Stimulated activated CD8-positive, alpha-beta memory T cell treated with anti-CD3 and anti-CD28 coated beads, Interleukin-2, amount 100 ng/mL, for 1 hour (primary cell): ENCODE results near the gene ZNF770.
A peak's percentile ranks its signal among the peaks of the same experiment; 100 is the strongest.
"Not testable (repeated sequence)": the region's sequence is repeated elsewhere in the genome, so short reads cannot be mapped to it uniquely, and the experiment has no call there.

Experiments used
- DNase-seq, 2 donors: peaks; one replicate each; pipeline ENCODE4 v3.0.0-alpha.2; 2020; ENCODE audit warnings: low read depth in 2 of 2

The ZNF770 gene

DNA sequence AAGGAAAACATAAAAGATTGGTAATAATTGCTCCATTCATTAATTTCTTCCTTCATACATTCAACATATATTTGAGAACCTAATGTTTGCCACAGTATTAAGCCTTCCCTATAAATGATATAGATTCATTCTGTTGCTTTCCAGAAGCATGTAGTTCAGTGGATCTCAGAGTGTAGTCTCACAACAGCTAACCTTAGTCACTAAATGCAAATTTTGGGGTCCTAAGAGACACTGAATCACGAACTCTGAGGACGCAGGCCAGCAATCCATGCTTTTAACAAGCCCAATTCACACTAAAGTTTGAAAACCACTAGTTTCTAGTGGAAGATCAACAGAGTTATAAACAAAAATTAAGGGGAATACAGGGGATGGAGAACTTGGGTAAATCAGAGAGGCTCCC is 11.3 kb downstream of the ZNF770 start:
- no peak for DNase-seq

DNA sequence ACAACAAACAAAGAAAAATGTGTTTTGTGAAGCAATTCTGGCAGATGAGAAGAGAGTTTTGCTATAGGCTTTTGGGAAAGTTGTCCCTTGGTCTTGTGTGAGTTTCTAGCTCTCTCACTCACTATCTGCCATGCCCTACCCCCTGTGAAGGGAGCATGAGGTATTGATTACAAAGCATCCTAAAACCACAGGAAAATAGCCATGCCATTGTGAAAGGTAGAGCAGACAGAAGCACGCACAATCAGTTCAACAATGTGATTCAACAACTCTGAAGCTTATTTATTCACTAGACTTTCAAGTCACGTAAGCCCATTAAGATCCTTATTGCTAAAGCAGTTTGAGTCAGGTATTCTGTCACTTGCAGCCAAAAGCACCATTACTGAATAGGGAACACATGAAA is 12.0 kb downstream of the ZNF770 start:
- no peak for DNase-seq

DNA sequence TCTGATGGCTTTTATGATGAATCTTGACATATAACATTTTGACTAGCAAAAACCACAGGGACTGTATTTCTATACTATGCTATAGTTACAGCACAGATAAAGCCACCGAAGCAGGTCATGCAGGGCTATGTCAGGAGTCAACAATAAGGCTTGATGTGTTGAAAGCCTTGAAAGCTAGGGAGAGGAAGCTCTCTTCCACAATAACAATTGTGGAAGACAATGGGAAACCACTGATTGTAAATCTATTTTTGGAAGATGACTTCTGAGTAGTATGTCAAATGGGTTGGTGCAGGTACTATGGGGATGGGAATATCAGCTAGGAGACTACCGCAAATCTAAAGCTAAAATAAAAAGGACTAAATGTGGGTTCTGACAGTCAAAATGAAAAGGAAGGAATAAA is 14.6 kb downstream of the ZNF770 start:
- DNase-seq = no peak

DNA sequence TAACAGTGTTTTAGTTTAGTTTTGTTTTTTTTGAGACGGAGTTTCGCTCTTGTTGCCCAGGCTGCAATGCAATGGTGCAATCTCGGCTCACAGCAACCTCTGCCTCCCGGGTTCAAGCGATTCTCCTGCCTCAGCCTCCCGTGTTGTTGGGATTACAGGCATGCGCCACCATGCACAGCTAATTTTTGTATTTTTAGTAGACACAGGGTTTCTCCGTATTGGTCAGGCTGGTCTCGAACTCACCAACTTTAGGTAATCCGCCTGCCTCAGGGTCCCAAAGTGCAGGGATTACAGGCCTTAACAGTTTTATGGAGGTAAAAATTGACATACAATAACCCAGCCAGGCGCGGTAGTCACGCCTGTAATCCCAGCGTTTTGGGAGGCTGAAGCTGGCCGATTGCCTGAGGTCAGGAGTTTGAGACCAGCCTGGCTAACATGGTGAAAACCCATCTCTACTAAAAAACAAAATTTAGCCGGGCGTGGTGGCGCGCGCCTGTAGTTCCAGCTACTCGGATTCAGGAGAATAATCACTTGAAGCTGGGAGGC is 17.9 kb downstream of the ZNF770 start:
- not testable (repeated sequence) for DNase-seq

DNA sequence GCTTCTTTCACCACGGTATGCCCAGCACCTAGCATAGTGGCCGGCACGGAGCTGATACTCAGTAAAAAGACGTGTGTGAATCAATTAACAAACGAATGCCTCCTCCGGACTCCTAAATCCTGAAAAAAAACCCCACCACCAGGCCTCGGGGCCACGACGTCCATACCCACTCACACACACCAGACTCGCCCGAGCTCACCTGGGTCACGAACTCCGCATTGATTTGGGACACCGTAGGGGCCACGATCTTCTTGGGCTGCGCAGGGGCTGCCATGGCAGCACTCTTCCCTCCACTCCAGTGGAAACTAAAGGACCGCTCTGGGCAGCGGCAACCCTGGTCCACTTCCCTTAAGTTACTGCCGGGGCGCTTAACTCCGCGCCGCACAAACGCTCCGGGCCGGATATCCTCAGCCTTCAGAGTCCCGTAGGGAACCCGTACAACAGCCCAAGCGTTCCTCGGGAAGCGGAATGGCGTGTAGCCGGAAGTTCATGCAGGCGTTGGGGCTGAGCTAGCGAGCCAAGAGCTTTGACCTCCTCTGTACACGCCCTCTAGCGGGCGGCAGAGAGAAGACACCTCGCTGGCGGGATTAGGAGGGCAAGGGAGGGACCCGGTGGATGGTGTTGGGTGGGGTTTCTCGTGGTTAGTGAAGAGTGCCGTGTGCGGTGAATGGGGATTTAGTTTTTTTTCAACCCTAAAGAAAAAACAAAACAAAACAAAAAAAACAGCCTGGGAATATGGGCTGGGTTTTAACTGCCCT is 18.6 kb downstream of the ZNF770 start, which contains the start of gene AQR:
TSS of gene AQR (minus strand) at position 403 of the 758 bp plus-strand sequence. CDS start at position 274, 129 bp downstream.
- peak; percentile 80 to 81 for DNase-seq

DNA sequence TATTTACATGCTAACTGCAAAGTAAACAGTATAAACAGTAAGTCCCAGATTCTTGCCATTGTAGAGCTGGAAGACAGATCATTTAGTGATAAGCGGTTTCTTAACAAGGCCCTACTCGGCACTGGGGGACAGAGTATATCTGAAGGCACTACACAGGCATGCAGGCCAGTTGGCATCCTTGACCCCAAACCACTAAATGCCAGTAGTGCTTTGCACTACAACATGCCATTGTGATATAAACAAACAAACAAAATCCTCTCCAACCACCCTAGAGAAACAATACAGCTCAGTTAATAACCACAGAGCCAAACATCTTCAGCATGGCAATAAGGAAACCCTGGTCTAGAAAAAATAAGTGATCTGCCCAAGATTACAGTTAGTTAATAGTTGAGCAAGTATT is 23.8 kb downstream of the ZNF770 start:
- DNase-seq = no peak

DNA sequence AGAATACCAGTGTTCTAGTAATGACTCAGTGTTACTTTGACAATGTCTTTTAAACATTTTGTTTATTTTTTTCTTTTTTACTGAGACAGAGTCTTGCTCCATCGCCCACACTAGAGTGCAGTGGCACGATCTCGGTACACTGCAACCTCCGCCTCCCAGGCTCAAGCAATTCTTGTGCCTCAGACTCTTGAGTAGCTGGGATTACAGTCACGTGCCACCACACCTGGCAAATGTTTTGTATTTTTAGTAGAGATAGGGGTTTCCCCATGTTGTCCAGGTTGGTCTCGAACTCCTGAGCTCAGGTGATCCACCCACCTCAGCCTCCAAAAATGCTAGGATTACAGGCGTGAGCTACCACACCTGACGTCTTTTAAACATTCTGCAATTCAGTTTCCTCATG is 34.2 kb downstream of the ZNF770 start:
- no peak for DNase-seq

DNA sequence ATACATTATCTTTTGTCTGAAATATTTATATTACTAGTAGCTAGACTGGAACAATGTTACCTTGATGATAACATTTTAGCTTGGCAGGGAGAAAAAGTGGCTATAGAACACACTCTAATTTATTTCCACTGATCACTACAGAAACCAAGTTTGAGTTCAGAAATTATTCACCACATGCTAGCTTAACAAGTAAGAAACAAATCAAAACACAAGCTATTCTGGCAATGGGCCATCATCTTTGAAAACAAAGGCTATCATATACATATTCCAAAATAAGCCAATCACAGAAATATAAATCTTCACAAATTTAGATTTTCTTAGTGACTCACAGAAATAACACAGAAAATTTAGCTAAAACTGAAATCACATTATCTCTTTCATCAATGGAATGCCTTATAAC is 35.6 kb downstream of the ZNF770 start:
- DNase-seq = no peak

DNA sequence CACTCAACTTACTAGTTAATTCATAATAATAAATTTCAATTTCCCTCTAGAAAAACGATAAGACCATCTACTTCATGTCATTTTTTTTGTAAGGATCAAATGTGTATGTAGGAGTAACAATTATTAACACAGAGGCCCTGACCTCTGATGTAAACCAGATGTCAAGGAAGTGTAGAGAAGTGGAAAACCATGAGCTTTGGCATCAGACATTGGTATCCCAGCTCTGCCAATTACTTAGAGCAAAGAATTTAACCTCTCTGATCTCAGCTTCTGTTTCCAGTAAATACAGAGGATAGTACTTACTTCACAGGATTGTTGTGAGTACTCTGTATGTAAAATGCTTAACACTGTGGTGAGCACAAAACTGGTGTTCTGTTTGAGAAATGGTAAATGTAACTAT is 36.1 kb downstream of the ZNF770 start:
- DNase-seq = no peak

DNA sequence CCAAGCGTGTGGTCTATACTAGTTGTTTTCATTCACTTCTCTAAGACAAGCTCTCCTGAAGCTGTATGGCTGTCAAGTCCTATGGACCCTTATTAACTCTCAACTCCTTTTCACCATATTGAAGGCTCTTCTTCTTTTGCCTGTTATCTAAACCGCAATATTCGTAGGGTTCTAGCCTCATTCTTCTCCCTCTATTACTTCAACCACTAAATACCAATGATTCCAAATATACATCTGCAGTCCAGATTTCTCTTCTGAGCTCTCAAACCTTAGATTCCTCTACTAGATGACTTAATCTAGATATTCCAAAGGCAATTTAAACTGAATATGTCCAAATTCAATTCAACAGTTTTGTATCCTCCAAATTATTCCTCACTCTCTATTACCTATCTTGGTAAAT is 43.2 kb downstream of the ZNF770 start:
- DNase-seq = no peak

DNA sequence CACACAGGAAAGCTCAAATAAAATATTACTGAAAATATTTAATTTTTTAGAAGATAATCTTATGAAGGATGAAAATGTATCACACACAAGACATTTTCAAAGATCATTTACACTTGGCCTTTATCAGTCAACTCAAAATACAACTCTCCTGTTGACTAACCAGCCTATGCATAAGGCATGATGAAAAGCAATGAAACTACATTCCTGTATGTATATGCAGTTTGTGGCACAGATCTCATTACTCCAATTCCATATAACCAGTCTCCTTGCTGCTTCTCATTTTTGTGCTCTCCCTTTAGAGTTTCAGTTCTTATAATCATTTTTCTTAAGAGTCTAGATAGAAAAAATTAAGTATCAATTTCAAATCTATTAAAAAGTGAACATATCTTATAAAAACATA is 44.4 kb downstream of the ZNF770 start:
- no peak for DNase-seq

DNA sequence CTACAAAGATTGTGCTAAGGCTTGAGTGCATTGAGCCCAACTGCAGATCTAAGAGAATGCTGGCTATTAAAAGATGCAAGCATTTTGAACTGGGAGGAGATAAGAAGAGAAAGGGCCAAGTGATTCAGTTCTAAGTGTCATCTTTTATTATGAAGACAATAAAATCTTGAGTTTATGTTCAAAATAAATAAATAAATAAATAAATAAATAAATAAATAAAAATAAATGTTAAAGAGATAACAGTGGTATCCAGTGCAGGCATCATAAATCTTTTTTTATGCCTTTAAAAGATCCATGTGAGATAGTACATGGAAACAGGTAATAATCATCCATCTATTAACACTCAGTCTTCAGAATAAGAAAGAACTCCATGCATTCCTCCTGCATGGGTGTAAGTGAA is 44.8 kb downstream of the ZNF770 start:
- DNase-seq = not testable (repeated sequence)

DNA sequence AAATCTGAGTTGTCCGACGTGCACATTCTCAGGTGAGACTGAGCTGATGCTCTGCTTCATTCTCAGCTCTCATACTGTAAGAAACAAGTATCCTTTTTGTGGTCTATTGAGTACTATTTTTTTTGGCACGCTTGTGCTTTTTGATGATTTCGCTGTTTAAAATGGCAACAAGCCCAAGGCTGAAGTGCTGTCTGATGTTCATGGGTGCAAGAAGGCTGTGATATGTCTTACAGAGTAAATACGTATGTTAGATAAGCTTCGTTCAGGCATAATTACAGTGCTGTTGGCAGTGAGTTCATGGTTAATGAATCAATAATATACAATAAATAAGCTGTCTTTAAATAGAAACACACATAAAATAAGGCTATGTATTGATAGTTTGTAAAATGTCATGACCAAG is 45.7 kb downstream of the ZNF770 start:
- no peak for DNase-seq

DNA sequence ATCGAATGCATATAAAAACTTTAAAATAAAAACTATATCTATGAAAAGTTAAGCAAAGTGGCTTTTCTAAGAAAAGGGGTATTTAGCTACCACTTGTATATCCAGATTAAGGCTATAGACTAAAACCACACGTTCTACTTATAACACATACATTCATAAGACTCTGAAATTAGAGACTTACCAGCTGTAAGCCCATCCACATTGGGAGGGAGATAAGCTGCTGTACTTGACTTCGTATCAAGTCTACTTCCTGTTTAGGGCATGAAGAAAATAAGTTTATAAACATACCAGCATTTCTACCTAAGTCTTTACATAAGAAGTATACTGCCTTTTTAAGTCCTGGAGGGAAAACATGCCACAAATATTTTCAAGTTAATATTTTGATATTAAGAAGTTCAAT is 46.3 kb downstream of the ZNF770 start:
- no peak for DNase-seq

DNA sequence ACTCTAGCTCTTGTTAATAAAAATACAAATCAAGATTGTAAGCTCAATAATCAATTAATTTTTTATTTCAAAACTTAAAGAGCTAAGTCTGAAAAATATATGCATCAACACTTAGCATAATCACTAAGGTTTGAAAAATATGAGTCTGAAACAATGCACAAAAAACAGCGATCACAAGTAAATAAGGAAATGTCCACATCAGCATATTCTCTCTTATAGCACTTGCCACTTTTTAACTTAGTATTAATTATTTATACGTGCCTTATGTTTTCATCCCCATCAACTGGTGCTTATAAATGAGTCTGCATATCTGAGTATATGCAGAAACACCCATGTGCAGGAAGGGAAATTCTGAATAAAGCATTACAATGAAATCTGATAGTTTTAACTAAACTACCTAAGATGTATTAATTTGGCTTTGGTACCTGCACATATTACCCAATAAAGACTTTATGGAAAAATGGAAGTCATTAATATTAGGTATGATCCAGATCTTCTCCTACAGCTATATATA is 46.8 kb downstream of the ZNF770 start:
- no peak for DNase-seq

DNA sequence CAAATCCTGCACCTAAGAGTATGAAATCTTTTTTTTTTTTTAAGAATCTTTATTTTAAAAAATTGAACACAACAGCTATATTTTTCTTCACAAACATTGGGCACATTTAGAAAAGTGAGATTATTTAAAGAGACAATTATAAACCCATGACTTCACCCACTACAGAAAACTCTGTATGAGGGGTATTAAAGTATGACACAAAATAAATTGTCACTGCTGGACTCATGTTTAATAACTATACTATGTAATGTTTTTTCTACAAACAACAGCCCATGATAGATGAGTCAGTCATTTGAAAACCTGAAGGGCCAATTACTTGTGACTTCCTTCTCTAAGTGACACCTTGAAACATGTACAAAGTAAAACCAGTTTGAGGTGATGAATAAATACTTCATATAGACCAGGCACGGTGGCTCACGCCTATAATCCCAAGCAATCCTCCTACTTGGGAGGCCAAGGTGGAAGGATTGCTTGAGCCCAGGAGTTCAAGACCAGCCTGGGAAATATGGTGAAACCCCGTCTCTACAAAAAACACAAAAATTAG is 54.6 kb downstream of the ZNF770 start:
- no peak for DNase-seq

DNA sequence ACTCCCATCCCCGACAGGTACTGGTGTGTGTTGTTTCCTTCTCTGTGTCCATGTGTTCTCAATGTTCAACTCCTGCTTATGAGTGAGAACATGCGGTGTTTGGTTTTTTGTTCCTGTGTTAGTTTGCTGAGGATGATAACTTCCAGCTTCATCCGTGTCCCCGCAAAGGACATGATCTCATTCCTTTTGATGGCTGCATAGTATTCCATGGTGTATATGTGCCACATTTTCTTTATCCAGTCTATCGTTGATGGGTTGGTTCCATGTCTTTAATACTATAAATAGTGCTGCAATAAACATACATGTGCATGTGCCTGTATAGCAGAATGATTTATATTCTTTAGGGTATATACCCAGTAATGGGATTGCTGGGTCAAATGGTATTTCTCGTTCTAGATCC is 59.7 kb downstream of the ZNF770 start:
- not testable (repeated sequence) for DNase-seq
